Skin epidermis (tissue), 12 donors: Measurements from ENCODE around the gene C10orf105.

Experiments used
- H3K27ac ChIP-seq, 21 experiments: fragments of 200-600 bp; sonication (generic) in 11 of 21; one replicate each; pipeline ENCODE4 v1.5.0; 2020; ENCODE audit warnings: mild to moderate bottlenecking in 3 of 21, inconsistent platforms in 2 of 21, moderate library complexity in 2 of 21
- H3K4me3 ChIP-seq, 7 experiments: fragments of 200-600 bp; sonication (generic) in 2 of 7; one replicate each; pipeline ENCODE4 v1.5.0; 2020; ENCODE audit warnings: inconsistent platforms in 2 of 7, mild to moderate bottlenecking in 2 of 7, moderate library complexity in 1 of 7

C10orf105 gene, protein sequence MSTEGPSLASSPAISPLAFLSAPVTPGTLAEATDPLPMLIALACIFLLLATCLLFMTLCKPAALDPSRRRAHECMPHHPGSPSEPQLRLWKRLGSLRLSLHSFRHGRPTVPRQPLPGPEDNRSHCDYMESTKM

DNA sequence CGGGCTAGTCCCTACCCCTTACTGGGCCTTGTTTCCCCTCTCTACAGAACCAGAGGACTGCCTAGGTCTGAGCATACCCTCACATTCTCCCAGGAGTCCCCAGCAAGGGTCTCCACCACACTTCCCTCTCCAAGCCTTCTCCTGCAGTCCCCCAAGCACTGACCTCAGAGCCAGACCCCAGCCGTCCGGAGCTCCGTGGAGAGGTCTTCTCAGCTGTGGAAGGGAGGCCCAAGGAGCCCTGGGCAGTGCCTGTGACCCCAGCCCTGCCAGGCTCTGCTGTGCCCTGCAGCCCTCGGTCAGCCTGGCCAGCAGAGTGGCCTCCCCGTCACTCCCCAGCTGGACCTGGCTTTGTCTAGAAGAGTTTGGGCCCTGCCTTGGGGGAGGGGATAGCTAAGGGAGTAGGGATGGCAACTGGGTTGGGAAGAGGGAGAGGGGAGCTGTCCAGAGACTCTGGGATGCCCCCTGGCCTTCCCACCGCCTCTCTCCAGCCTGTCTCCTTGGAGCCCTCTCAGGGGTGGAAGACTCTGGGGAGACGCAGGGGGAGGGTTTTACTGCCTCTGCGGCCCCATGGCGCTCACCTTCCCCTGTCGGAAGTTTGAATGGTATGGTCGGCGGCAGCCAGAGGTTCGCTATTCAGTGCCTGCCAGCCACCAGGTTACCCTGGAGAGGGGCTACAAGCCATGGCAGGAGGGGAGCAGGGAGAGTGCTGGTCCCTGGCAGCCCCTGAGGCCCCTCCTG is at the start of gene C10orf105:
Gene C10orf105, minus strand, starts transcription at position 315 of the 738 bp plus-strand sequence. CDS start 3,441 bp downstream, outside the sequence.
- H3K27ac ChIP-seq: peak within 1 kb of the TSS in 6 of 21 experiments; percentile 16 to 74 (median 56)

DNA sequence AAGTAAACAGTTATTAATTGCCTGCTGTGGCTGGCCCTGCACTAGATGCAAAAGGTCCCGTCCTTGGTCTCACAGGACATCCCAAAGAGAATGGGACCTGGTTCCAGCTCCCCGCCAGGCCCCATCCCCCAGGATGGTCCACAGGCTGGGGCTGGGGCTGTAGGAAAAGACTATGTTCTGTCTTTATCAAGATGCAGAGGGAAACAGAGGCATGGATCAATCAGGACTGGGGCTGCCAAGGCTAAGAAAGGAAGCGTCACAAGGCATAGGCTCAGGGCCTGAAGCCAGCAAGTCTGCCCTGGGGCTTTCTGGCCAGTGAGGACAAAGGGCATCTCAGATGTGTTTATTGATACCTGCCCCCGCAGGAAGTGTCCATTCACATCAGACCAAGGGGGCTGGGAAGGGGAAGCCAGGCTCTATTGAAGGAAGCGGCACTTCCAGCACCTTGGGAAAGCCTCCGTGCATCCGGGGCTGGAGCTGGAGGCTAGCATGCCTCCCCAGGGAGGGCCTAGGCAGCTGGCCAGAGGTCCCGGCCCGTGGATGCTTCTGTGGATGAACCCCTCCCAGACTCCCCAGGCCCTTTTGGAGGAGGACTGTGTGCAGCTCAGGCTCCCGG is 48.0 kb upstream of the C10orf105 start:
- H3K27ac ChIP-seq: peak overlapping the region in 20 of 21 experiments; percentile 39 to 99 (median 89)
- H3K4me3 ChIP-seq: no peak overlapping the region

More for the DNA sequence above, at the start of gene C10orf105:
- H3K4me3 ChIP-seq: no peak within 1 kb of the TSS

DNA sequence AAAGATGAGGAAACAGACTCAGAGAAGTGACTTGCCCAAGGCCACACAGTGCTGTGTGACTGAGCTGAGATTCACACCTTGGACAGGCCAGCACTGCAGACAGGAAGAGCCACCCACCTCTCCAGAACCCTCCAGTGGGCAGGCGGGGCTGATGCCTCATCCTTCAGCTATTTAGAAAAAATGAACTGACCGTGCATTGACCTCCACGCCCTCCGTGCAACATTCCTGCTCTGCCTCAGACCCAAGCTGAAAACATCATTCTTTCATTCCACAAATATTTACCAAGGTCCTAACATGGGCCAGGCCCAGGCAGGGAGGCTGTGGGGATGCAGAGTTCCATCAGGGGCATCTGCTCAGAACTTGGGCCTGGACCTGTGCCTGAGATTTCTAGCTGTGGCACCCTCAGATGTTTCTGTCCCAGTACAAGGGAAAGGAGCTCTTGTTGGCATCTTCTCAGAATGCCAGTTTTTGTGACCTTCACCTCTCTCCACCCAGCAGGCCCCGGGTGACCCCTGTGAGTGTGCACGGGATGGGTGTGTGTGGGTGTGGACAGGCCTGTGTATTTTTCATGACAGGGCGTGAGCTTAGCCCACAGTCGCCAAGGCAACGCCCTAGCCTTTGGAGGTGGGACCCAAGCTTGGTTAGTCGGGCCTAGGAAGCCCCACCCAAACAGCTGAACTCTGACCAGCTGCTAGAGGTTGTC is 47.3 kb upstream of the C10orf105 start:
- no peak overlapping the region for H3K4me3 ChIP-seq
- peak overlapping the region in 20 of 21 experiments; percentile 39 to 99 (median 89) for H3K27ac ChIP-seq

DNA sequence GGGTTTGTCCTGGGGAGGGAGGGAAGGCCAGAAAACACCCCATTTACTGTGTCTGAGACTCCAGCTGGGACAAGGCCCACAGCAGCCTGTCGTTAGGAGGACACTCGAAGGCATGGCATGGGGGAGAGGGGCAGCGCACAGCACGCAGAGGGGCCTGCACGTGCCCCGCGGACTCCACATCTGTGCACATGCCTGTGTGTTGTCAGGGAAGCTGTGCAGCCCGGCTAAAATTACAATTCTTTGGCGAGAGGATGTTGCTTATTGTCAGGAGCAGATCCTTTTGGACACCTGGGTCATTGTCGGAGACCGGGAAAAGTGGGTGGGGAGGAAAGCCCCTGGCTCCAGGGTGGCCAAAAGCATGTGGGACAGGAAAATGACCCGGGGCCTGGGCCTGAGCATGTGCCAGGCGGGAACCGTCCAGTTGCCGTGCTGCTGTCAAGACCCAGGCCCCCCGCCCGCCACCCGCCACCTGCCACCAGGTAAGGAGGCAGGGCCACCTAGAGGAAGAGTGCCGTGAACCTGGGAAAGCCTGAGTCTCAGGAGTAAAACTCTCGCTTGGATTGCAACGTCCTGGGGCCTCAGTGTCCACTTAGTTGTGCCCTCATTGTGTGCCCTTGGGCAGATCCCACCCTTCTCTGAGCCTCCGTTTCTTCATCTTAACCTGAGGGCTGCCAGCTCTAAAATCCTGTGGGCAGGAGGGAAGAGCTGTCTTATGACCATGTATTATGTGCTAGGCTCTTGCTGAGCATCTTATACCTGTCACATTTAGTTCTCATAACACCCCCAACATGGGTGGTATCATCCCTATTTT is 46.5 kb upstream of the C10orf105 start:
- Histone ChIP-seq H3K27ac (peak overlapping the region in 18 of 21 experiments; percentile 46 to 99 (median 90)), H3K4me3 (no peak overlapping the region)

DNA sequence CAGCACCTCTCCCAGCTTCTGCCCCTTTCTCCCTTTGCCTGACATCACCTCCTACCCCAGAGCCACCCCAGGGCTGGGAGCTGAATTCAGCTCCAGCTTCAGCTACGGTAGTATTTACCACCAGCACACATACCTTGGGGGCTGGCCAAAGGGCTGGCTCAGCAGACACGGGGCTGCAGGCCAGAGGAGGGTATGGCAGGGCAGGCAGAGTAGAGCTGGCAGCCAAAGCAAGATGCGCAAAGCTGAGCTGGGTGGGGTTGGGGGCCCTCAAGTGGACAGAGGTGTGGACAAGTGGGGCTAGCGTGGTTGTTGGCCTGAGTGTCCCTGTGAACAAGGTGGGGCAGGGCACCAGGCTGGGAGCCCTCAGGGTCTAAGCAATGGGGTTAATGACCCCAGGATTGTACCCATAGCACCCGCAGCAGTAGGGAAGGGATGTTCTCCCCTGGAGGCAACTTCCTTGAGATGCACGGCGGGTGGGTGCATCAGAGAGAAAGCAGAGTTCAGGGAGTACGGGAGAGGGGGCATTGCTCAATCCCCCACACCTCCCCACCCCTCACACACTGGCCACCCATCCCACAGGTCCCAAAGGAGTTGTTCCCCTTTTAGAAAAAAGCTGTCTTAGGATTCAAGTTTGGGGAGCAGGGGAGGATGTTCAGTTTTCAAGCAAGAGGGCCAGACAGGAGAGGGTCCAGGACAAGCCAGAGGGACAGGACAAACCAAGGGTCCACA is 45.8 kb upstream of the C10orf105 start:
- Histone ChIP-seq H3K27ac (peak overlapping the region in 16 of 21 experiments; percentile 5 to 95 (median 64)), H3K4me3 (no peak overlapping the region)

DNA sequence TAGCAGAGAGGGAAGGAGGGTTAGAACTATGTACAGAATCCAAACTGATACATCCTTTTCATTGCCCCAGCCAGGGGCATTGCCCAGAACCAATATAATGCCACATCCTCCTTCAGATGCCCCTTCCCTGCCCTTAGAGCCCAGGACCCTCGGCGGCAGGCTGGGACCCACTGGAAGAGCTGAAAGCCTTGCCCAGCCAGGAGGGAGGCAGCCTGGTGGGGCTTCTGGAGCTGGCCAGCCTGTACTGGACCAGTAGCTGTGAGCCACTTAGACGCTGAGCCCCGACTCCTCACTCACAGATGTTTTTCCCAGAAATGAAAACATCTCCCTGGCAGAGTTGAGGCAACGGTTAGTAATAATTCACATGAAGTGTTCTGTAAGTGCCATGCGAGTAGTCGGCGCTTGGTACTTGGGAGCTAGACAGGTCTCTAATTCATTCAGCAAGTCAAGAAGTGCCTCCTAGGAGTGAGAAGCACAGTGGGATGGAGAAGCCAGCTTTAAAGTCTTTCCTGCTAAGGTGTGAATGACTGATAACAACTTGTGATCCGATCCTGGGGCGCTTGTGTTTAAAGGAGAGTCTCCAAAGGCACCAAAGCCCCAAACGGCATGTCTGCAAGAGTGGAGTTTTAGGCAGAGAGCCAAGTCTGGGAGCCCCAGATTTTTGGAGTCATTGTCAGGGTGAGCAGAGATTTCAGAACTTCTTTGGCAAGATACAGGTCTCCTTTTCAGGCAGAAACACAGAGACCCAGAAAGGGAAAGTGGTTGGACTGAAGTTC is 44.0 kb upstream of the C10orf105 start:
- H3K27ac ChIP-seq: peak overlapping the region in 8 of 21 experiments; percentile 9 to 42 (median 32)
- H3K4me3 ChIP-seq: no peak overlapping the region

DNA sequence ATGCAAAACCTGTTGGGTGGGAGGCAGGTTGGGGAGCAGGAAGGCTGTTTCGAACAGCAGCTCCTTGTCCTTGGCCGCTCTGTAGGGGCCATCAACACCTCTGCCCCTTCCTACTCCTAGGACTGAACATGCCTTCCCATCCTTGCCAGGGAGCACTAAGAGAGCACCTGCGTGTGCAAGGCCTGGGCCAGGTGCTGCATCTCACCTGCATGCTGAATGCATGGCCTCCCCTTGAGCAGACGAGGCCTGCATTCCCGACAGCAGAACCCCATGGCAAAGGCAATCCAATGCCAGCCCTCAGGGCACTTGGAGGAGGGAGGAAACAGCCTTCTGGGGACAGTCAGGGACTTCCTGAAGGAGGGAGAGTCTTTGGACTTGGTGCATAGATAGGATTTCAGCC is 42.7 kb upstream of the C10orf105 start:
- Histone ChIP-seq H3K27ac (peak overlapping the region in 3 of 21 experiments; percentile 1 to 42 (median 8)), H3K4me3 (no peak overlapping the region)

DNA sequence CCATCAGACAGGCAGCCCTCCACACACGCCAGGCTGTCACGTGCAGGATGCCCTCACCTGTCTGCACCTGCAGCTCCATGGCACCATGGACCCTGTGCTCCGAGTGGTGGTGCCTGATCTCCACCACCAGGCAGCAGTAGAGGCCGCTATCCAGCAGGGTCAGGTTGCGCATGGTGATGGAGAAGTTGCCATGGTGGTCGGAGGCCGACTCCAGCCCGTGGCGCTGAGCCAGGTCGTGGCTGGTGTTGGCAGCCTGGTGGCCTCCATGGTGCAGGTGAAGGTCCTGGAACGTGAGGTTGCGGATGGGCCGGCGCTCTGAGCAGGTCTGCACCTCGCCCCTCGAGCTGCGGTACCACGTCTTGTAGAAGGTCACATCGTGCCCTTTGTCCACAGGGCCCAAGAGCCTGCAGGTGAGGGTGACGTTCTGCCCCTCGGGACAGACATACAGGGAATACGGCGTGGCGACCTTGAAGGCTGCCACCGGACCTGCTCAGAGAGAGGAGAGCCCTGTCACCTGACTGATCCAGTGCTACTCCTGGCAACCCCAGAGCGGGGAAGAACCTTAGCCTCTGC is 42.0 kb upstream of the C10orf105 start:
- H3K4me3 ChIP-seq: no peak overlapping the region
- peak overlapping the region in 5 of 21 experiments; percentile 4 to 67 (median 42) for H3K27ac ChIP-seq

DNA sequence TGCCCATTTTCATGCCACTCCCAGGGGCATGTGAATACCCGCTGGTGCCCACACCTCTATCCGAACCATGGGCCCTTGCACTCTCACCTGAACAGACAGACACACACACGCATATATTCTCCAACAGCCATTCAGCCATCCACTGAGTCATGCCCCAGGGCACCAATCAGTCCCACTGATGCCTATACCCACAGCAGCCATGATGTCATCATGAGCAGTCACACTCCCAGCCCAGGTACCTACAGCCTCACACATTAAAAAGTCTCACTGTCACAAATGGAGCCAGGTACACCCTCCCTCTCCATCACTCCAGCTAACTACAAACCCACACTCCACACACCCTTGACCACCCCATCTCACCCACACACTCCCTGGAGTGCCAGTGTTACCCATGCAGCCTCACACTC is 41.5 kb upstream of the C10orf105 start:
- peak overlapping the region in 8 of 21 experiments; percentile 0 to 67 (median 32) for H3K27ac ChIP-seq
- H3K4me3 ChIP-seq: no peak overlapping the region

DNA sequence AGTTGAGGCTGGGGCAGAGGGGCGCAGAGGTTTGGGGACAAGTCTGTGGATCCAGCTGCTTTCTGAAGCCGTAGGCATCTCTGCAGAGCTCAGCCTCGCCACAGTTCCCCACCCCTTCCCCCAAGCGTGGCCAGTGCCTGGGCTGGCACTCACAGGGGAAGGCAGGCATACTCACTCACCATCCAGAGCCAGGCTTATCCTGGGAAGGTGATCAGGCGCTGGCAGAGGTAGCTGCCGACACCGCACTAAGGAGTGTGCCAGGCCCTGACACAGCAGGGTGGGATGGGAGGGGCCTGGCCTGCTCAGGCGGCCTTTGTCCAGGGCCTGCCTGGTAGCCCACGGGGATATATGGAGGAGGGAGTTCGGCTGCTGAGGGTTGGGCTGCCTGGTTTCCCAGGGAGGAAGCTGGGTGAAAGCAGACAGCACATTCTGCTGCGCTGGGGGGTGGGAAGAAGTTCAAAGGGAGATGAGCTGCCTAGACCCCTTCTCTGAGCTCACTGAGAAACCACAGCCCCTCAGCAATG is 37.9 kb upstream of the C10orf105 start:
- H3K4me3 ChIP-seq: no peak overlapping the region

DNA sequence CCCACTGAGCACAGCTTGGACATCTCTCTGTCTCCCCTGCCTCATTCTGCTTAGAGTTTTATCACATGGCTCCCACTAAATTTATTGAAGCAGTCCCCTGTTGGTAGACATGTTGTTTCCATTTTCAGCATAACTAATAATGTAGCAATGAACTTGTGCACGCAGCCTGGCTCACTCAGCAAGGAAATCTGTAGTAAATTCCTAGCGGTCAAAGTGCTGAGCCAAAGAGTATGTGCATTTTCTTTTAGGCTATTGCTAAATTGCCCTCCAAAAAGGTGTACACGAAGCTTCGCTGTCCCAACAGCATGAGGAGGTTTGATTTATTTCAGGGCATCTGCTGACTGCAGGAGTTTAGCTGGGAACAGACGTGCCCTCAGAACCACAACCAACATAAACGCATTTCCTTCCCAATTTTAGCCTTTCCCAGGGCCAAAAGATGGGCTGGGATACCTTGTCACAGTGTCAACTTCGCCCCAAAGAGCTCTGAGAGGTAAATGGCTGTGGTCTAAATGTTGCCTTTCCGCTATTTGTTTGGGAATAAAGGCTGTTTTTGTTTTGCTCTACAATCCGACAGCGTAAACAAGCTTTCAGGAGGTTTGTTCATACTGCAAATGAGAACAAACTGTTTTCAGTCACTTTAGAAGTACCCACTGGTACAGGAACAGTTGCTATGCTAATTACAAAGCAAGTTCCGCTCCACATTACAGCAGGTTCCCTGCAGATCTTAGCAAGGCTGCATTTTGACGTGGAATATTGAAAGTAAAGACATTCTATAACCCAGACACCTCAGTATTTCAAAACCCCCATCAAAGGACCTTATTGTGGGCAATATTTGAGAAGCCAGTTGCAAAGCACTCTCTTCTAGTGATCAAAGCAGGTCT is 37.0 kb upstream of the C10orf105 start:
- Histone ChIP-seq H3K4me3 (no peak overlapping the region), H3K27ac (peak overlapping the region in 19 of 21 experiments; percentile 2 to 96 (median 68))

More for the DNA sequence above, 37.9 kb upstream of the C10orf105 start:
- peak overlapping the region in 19 of 21 experiments; percentile 42 to 96 (median 68) for H3K27ac ChIP-seq

DNA sequence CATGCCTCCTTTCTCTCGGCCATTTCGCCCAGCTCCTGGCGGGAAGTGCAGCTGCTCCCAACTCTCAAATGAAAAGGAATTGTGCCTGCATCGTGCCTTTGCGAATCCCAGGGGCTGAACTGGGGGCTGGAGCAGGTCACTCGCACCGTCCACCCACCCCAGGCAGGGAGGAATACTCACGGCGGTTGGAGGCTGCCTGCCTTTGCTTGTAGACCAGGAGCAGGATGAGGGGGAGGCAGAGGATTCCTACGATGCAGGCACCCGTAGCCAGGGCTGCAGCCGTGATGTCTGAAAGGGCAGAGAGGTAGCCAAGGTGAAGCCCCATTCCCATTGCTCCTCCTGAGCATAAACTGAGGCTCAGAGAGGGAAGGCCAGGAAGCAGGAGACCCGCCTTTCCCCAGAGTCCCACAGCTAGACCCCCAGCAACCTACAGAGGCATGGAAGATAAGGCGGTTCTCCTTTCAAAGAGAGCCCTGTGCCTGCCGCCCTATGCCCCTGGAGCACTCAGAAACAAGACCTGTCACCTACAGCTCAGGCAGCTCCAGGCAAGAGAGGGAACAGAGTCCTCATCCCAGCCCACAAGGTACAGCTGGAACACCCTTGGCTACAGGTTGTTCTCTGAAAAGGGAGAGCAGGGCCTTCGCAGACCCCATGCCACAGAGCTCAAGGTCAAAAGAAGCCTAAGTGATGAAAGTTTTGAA is 35.8 kb upstream of the C10orf105 start:
- peak overlapping the region in 16 of 21 experiments; percentile 23 to 96 (median 42) for H3K27ac ChIP-seq
- H3K4me3 ChIP-seq: no peak overlapping the region

DNA sequence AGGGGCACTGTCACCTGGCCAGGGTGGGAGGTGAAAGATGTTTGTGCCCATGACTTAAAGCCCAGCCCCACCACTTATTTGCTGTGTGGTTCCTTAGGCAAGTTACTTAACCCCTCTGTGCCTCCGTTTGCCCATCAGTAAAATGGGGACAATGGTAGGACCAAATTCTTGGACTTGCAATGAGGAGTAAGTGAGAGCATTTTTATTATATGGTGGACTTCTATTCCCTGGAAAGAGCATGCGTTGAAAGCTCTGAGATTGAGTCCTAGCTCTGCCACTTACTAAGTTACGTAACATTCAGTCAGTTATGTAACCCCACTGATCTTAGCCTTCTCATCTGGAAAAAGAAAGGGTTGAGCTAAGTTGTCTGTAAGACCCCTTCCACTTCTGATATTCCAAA is 35.0 kb upstream of the C10orf105 start:
- Histone ChIP-seq H3K27ac (peak overlapping the region in 18 of 21 experiments; percentile 18 to 96 (median 58)), H3K4me3 (no peak overlapping the region)

DNA sequence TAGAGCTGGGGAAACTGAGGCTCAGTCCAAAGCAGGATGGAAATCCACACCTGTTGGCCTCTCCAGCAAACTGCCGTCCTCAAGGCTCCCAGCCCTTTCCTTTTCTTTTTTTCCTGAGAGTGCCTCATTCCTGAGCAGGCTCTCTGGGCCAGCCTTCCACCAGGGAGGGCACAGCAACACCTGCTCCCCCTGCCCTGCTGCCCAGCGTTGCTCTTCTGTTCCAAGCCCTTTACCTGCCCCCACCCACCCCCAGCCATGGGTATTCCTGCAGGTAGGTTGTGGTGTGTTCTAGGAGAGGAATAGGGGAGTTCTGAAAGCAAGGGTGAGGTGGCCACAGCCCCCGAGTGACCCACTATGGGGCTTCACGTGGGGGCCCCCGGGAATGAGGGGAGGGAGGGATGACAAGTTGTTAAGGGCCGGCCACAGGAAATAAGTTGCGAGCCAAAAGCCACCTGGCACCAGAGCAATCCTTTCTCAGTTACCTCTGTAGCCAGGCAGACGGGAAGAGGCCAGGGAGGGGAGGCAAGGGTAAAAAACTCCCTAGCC is 34.5 kb upstream of the C10orf105 start:
- H3K4me3 ChIP-seq: no peak overlapping the region
- peak overlapping the region in 19 of 21 experiments; percentile 18 to 96 (median 58) for H3K27ac ChIP-seq
